Gastrocnemius medialis (tissue), 4 donors: ENCODE data around the gene PPP1R15B. TPM values are rescaled to one million over a fixed set of nuclear protein-coding genes. Genes with fewer than 3 reads are reported as not detected.

Experiments
- ATAC-seq, 2 donors: fragments of 150-250 bp; one replicate each; pipeline ENCODE4 v1.9.1; 2016
- DNase-seq, 2 donors: peaks; one replicate each; pipeline ENCODE4 v3.0.0-alpha.2; 2019
- H3K27ac ChIP-seq, 4 donors: fragments of 200-600 bp; sonication (generic); 1 replicate in 1 of 4; 2 replicates in 3 of 4; pipeline ENCODE4 v1.5.1; 2016 to 2018; ENCODE audit warnings: mild to moderate bottlenecking in 2 of 4, moderate library complexity in 1 of 4
- H3K27me3 ChIP-seq, 3 donors: fragments of 200-600 bp; sonication (generic) in 2 of 3; 1 replicate in 1 of 3; 2 replicates in 2 of 3; pipeline versions ENCODE4 v1.5.1 to v1.6.0; 2016 to 2019; ENCODE audit warnings: mild to moderate bottlenecking in 1 of 3, moderate library complexity in 1 of 3
- H3K36me3 ChIP-seq, 2 donors: fragments of 200-600 bp; sonication (generic) in 1 of 2; one replicate each; pipeline ENCODE4 v1.5.1; 2017 to 2018
- H3K4me1 ChIP-seq, 2 donors: fragments of 200-600 bp; sonication (generic) in 1 of 2; one replicate each; pipeline ENCODE4 v1.5.1; 2016 to 2017; ENCODE audit warnings: mild to moderate bottlenecking in 2 of 2
- H3K4me3 ChIP-seq, 4 donors: fragments of 200-600 bp; sonication (generic) in 3 of 4; 1 replicate in 1 of 4; 2 replicates in 3 of 4; pipeline ENCODE4 v1.5.1; 2016 to 2019; ENCODE audit warnings: mild to moderate bottlenecking in 2 of 4
- H3K9me3 ChIP-seq, 3 donors: fragments of 200-600 bp; sonication (generic) in 2 of 3; 1 replicate in 1 of 3; 2 replicates in 2 of 3; pipeline ENCODE4 v1.5.1; 2016 to 2019
- CTCF ChIP-seq, 5 experiments: fragments of 450-650 bp in 3 of 5; fragments of 200-600 bp in 2 of 5; sonication (generic) in 2 of 5; IDR thresholded peaks in 4 of 5; conservative IDR thresholded peaks in 1 of 5; 1 replicate in 4 of 5; 2 replicates in 1 of 5; pipeline ENCODE4 v1.5.1; 2016 to 2019; ENCODE audit warnings: antibody characterized with exemption in 5 of 5, mild to moderate bottlenecking in 3 of 5, moderate library complexity in 3 of 5
- POLR2A ChIP-seq, 2 donors: fragments of 450-650 bp; IDR thresholded peaks; one replicate each; pipeline ENCODE4 v1.6.1; 2017; ENCODE audit warnings: antibody characterized with exemption in 2 of 2, mild to moderate bottlenecking in 2 of 2, moderate library complexity in 2 of 2
- in situ Hi-C, 4 donors: fragments of 200-750 bp; cut with MboI; loops; one replicate each; pipeline versions ENCODE4 v1.15.0 to v1.8.0; 2017; ENCODE audit warnings: low sequenced_read_pairs in 4 of 4
- intact Hi-C: fragments of 100-400 bp; cut with DNase I; formaldehyde crosslinking; loops from one replicate; pipeline ENCODE4 v1.15.1; 2023; ENCODE audit warnings: low total_unique reads
- total RNA-seq, 4 donors: library from RNA; depleted of rRNA; stranded (reverse); fragments of >200 nt; gene quantifications; one replicate each; pipeline versions ENCODE4 v1.1.0 to v1.2.3, GENCODE V29; 2016

The PPP1R15B gene
- total RNA-seq, 4 donors from 2014 or later = 23.8 to 33.0 (median 25.9) TPM

- H3K9me3 ChIP-seq = no peaks in the 10 kb centered on the region
- no peak overlapping the region for H3K4me3 ChIP-seq
- DNase-seq (no peak), ATAC-seq (no peak)
- H3K4me1 ChIP-seq = peaks cover 0 to 26% of the 10 kb centered on the region in 2 donors
- no peaks in the 10 kb centered on the region for H3K27me3 ChIP-seq
- intact Hi-C loops = no loop called here
- in situ Hi-C loops = no loop called here
- H3K36me3 ChIP-seq = peaks cover 0 to 38% of the 10 kb centered on the region in 2 donors
- TF ChIP-seq POLR2A (IDR thresholded peaks at IDR 0.05) (no peak), CTCF (IDR thresholded peaks at IDR 0.05 in 4 of 5, conservative IDR thresholded peaks at IDR 0.05 in 1 of 5) (no peak)
- H3K27ac ChIP-seq = no peak overlapping the region
These were observed 9.8 kb upstream of the PPP1R15B start for GRCh38 chr1:204421441-204421840.

DNA sequence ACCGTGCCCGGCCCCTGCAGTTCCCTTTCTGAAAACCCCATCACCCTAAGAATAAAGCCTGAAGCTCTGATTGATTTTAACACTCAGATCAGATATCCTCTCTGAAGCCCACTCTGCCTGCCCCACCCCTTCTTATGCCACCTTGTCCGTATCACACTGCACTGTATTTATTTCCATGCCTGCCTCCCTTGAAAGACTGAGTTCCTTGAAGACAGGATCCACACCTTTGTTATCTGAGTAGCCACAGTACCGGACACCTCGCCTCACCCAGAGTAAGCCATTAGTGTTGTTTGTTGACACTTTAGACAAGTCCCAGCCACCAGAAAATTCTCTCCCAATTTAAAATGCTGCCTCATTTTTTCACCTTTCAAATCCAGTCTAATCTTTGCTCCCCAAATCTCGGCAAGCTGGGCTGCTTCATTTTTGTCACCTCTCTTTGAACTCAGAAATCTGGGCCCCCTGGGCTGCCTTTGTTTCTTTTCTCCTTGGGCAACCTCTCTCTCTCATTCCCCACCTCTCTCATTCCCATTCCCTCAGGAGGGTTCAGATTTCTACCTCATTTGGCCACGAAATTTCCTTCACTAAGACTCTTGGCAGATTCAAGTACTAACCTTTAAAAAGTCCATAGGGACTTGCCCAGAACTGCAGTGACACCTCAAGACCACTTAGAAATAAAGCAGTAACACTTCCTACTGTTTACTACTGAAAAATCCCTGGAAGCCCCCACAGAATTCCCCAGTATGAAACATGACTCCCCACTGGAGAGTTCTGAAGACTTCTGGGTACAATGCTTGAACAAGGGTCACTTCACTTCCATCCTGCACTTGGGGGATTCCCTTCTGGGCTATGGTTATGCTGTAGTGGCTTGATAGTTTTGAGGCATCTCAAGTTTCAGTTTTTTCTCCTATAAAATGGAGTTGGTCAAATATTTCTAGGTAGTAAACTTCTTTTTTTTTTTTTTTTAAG is 8.7 kb upstream of the PPP1R15B start:
- no peak for ATAC-seq
- Histone ChIP-seq H3K4me3 (no peak overlapping the region), H3K4me1 (peaks cover 0 to 26% of the 10 kb centered on the region in 2 donors), H3K27ac (peak overlapping the region in 2 of 4 donors; percentile 9 to 16), H3K9me3 (no peaks in the 10 kb centered on the region), H3K36me3 (peaks cover 0 to 27% of the 10 kb centered on the region in 2 donors), H3K27me3 (no peaks in the 10 kb centered on the region)
- TF ChIP-seq CTCF (IDR thresholded peaks at IDR 0.05 in 4 of 5, conservative IDR thresholded peaks at IDR 0.05 in 1 of 5) (no peak), POLR2A (IDR thresholded peaks at IDR 0.05) (no peak)
- in situ Hi-C loops (no loop called here), intact Hi-C loops (no loop called here)
- no peak for DNase-seq

GRCh38 chr1:204419064-204419403 is 7.4 kb upstream of the PPP1R15B start:
- TF ChIP-seq POLR2A (IDR thresholded peaks at IDR 0.05) = no peak
- no peak for TF ChIP-seq CTCF (IDR thresholded peaks at IDR 0.05 in 4 of 5, conservative IDR thresholded peaks at IDR 0.05 in 1 of 5)
- H3K4me3 ChIP-seq = no peak overlapping the region
- in situ Hi-C loops = no loop called here
- H3K36me3 ChIP-seq = peaks cover 0 to 14% of the 10 kb centered on the region in 2 donors
- peak overlapping the region in 1 of 4 donors; percentile 33 for H3K27ac ChIP-seq
- intact Hi-C loops = no loop called here
- H3K9me3 ChIP-seq = no peaks in the 10 kb centered on the region
- no peaks in the 10 kb centered on the region for H3K27me3 ChIP-seq
- no peak for ATAC-seq
- DNase-seq = no peak
- peaks cover 0 to 26% of the 10 kb centered on the region in 2 donors for H3K4me1 ChIP-seq

DNA sequence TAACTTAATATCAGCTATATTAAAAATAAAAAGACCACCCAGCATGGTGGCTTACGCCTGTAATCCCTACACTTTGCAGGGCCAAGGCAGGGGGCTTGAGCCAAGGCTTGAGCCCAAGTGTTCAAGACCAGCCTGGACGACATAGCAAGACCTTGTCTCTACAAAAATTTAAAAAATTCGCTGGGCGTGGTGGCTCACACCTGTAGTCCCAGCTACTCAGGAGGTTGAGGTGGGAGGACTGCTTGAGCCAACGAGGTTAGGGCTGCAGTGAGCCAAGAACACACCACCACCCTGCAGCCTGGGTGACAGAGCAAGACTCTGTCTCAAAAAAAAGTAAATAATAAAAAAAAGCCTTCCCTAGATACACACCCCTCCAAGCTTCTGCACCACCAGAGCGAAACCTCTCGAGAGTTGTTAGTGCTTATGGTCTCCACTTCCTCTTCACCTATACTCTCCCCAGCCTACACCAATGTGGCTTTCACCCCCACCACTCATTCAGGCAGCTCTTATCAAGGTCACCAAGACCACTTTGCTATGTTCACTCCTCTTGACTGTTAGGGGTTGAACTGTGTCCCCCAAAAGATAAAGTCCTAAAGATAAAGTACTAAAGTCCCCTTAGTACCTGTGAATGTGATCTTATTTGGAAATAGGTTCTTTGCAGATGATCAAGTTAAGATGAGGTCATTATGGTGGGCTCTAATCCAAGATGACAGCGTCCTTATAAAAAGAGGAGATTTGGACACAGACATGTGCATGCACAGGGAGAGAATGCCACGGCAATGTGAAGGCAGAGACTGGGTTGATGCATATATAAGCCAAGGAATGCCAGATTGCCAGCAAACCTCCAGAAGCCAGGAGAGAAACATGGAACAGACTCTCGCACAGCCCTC is 6.8 kb upstream of the PPP1R15B start:
- no peak for TF ChIP-seq CTCF (IDR thresholded peaks at IDR 0.05 in 4 of 5, conservative IDR thresholded peaks at IDR 0.05 in 1 of 5)
- TF ChIP-seq POLR2A (IDR thresholded peaks at IDR 0.05) = no peak
- ATAC-seq (no peak), DNase-seq (no peak)
- Histone ChIP-seq H3K9me3 (no peaks in the 10 kb centered on the region), H3K4me1 (peaks cover 0 to 26% of the 10 kb centered on the region in 2 donors), H3K4me3 (no peak overlapping the region), H3K27me3 (no peaks in the 10 kb centered on the region), H3K27ac (peak overlapping the region; percentile 59 to 81 (median 67)), H3K36me3 (peaks cover 0 to 8% of the 10 kb centered on the region in 2 donors)
- intact Hi-C loops = no loop called here
- in situ Hi-C loops = no loop called here
